Nephron (organoid): ENCODE data around the gene UBB.

Experiments
- H3K27ac Mint-ChIP-seq, 3 experiments: 2 replicates each; pipeline ENCODE4 v1.8.0; 2020; ENCODE audit warnings: mixed read lengths in 3 of 3, mild to moderate bottlenecking in 2 of 3, moderate library complexity in 1 of 3
- H3K27me3 Mint-ChIP-seq: 2 replicates; pipeline ENCODE4 v1.8.0; 2021; ENCODE audit warnings: low read depth, mild to moderate bottlenecking, moderate library complexity, mixed read lengths
- H3K36me3 Mint-ChIP-seq: 2 replicates; pipeline ENCODE4 v1.8.0; 2020; ENCODE audit warnings: low read depth, mixed read lengths
- H3K4me1 Mint-ChIP-seq: 2 replicates; pipeline ENCODE4 v1.8.0; 2020; ENCODE audit warnings: mixed read lengths
- H3K4me3 Mint-ChIP-seq, 3 experiments: 2 replicates each; pipeline ENCODE4 v1.8.0; 2020; ENCODE audit warnings: mild to moderate bottlenecking in 3 of 3, mixed read lengths in 3 of 3, moderate library complexity in 2 of 3
- H3K9me3 Mint-ChIP-seq: 2 replicates; pipeline ENCODE4 v1.8.0; 2020; ENCODE audit warnings: mixed read lengths
- CTCF ChIP-seq, 3 experiments: fragments of 200-600 bp; sonication (generic); IDR thresholded peaks; one replicate each; pipeline ENCODE4 v1.5.0; 2021; ENCODE audit warnings: antibody characterized with exemption in 3 of 3; ENCODE audit not compliant: unreplicated experiment in 3 of 3

The UBB gene

GRCh38 chr17:16380640-16381495, at the start of gene UBB:
TSS of gene UBB (plus strand) at chr17:16381091. CDS start at chr17:16381908, 817 bp downstream.
- Mint-ChIP-seq H3K4me3 (peak within 1 kb of the TSS; percentile 83 to 100 (median 99)), H3K27ac (peak within 1 kb of the TSS; percentile 100), H3K27me3 (peaks cover 4% of the 10 kb centered on the region), H3K36me3 (peaks cover 43% of the 10 kb centered on the region), H3K9me3 (peaks cover 2% of the 10 kb centered on the region), H3K4me1 (peaks cover 41% of the 10 kb centered on the region)
- no peak for TF ChIP-seq CTCF (IDR thresholded peaks at IDR 0.05; ENCODE audit: unreplicated experiment in 3 of 3)

- no peak overlapping the region for H3K4me3 Mint-ChIP-seq
- H3K9me3 Mint-ChIP-seq: no peaks in the 10 kb centered on the region
- peaks cover 18% of the 10 kb centered on the region for H3K36me3 Mint-ChIP-seq
- no peak for TF ChIP-seq CTCF (IDR thresholded peaks at IDR 0.05; ENCODE audit: unreplicated experiment in 3 of 3)
- H3K4me1 Mint-ChIP-seq: no peaks in the 10 kb centered on the region
- H3K27ac Mint-ChIP-seq: no peak overlapping the region
- H3K27me3 Mint-ChIP-seq: no peaks in the 10 kb centered on the region
Observed at GRCh38 chr17:16338391-16338790, 42.5 kb upstream of the UBB start.

GRCh38 chr17:16339402-16339801, 41.5 kb upstream of the UBB start:
- Mint-ChIP-seq H3K27me3 (no peaks in the 10 kb centered on the region), H3K4me1 (no peaks in the 10 kb centered on the region), H3K9me3 (no peaks in the 10 kb centered on the region), H3K4me3 (no peak overlapping the region), H3K27ac (no peak overlapping the region), H3K36me3 (peaks cover 28% of the 10 kb centered on the region)
- no peak for TF ChIP-seq CTCF (IDR thresholded peaks at IDR 0.05; ENCODE audit: unreplicated experiment in 3 of 3)

GRCh38 chr17:16339959-16340358, 40.9 kb upstream of the UBB start:
- TF ChIP-seq CTCF (IDR thresholded peaks at IDR 0.05; ENCODE audit: unreplicated experiment in 3 of 3): no peak
- Mint-ChIP-seq H3K4me3 (no peak overlapping the region), H3K27ac (no peak overlapping the region), H3K36me3 (peaks cover 30% of the 10 kb centered on the region), H3K4me1 (no peaks in the 10 kb centered on the region), H3K27me3 (no peaks in the 10 kb centered on the region), H3K9me3 (no peaks in the 10 kb centered on the region)

GRCh38 chr17:16342979-16343378, 37.9 kb upstream of the UBB start:
- Mint-ChIP-seq H3K9me3 (no peaks in the 10 kb centered on the region), H3K27me3 (no peaks in the 10 kb centered on the region), H3K27ac (no peak overlapping the region), H3K4me1 (no peaks in the 10 kb centered on the region), H3K36me3 (peaks cover 44% of the 10 kb centered on the region), H3K4me3 (no peak overlapping the region)
- TF ChIP-seq CTCF (IDR thresholded peaks at IDR 0.05; ENCODE audit: unreplicated experiment in 3 of 3): no peak

- Mint-ChIP-seq H3K4me1 (no peaks in the 10 kb centered on the region), H3K27ac (no peak overlapping the region), H3K9me3 (no peaks in the 10 kb centered on the region), H3K27me3 (no peaks in the 10 kb centered on the region), H3K4me3 (no peak overlapping the region), H3K36me3 (peaks cover 41% of the 10 kb centered on the region)
- TF ChIP-seq CTCF (IDR thresholded peaks at IDR 0.05; ENCODE audit: unreplicated experiment in 3 of 3): no peak
Observed at GRCh38 chr17:16343569-16343968, 37.3 kb upstream of the UBB start.
